ENCODE results near the gene GSG1.
"Not testable (repeated sequence)": the region's sequence is repeated elsewhere in the genome, so short reads cannot be mapped to it uniquely, and the experiment has no call there.

GSG1 gene

GRCh38 chr12:13052421-13052820 is 51.0 kb downstream of the GSG1 start:
- no peak for FAIRE-seq

GRCh38 chr12:13049816-13050215 is 53.7 kb downstream of the GSG1 start:
- FAIRE-seq, result no peak

GRCh38 chr12:13046964-13047363 is 56.5 kb downstream of the GSG1 start:
- peak; percentile 33 for FAIRE-seq

DNA sequence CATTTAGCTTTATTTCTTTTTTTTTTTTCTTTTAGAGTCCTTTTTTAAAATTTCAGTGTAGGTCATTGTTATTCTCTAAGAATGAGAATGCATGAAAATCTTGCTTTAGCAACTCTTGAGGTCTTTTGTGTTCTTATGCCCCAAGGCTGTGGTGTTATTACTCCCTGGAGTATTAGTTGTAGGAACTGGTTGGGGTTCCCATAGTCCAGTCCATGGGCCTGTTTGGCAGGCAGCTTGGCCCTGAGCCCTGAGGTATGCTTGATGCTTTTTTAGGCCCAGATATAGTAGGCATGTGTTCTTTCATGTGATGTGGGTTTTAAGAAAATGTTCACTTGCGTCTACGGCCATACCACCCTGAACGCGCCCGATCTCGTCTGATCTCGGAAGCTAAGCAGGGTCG is 57.7 kb downstream of the GSG1 start:
- FAIRE-seq, result no peak

DNA sequence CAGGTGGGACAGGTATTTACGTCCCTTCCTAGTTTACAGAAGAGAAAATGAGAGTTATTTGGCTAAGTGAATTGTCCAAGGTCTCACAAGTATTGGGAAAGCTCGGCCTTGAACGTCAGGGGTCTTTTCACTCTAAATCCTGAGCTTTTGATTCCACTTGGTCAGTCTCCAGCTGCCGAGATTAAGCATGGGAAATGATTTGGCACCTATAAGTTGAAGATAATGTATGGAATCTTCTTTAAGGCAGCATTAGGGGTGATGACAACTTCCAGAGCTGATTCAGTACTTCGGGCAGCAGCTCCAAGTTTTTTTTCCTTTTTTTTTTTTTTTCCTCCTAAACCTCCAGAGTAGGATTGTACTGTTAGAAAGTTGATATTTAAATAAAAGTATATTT is 58.6 kb downstream of the GSG1 start:
- no peak for FAIRE-seq

DNA sequence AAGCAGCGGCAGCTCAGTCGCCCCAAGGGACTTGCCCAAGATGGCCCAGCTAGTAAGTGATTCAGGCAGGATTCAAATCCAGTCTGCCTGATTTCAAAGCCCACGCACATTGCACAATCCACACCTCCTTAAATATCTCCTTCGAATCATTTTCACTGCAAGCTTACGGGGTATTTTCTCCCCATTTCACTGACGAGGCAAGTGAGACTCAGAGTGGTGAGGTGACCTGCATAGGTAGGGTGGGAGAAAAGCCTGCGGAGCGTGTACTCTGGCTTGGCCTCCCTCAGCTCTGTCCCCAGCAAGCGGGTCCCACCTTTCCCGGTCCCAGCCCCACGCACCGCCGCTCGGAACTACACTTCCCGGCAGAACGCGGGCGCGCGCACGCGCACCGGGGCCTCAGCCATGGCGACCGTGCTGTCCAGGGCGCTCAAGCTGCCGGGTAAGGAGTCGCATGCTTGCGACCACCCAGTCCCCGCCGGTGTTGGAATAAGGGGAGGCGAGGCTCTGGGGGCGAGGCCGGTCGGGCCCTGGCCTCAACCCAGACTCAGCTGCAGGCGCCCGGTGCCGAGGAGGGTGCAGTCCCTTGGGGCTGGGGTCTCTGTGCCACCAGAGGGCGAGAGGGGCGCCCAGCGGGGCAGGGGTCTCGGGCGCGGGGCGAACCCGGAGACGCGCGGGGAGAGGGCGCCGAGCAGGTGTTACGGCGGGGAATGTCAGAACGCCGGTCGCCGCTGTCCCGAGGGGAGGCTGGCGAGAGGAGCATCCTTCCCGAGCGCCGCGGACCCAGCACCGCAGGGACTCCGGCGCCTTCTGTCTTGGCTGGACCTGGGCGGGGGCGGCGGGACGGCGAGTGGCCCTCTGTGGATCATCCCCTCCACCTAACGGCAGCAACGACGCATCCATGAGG is 59.2 kb downstream of the GSG1 start, which contains the start of gene FAM234B:
Gene FAM234B, plus strand, starts transcription at position 380 of the 904 bp plus-strand sequence. Its CDS starts 23 bp downstream, at position 403.
- FAIRE-seq, result no peak

DNA sequence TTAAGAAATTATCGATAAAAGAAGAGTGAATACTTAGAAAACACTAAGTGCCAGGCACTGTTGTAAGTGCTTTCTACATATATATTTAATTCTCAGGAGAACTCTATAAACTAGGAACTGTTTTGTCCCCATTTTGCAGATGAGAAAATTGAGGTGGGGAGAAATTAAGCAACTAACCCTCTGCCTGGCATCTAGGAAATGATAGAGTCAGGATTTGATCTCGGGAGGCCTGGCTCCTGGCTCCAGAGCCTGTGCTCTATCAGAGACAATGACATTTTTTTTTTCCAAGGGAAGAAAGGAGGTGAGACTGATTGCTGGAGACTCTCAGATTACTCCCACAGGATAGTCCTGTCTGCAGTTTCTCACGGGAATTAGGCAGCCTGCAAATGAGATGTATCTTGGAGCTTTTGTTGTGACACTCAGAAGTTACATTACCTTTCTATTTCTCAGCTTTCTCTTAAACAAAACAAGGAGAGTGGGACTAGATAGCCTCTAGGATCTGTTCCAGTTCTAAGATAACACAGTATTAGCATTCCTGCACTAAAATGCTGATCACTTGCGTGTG is 60.7 kb downstream of the GSG1 start:
- no peak for FAIRE-seq

GRCh38 chr12:13041224-13041623 is 62.2 kb downstream of the GSG1 start:
- FAIRE-seq, result no peak

GRCh38 chr12:13039328-13039956 is 64.0 kb downstream of the GSG1 start:
- FAIRE-seq, result no peak

- no peak for FAIRE-seq
Measured at GRCh38 chr12:13038491-13039161, 64.8 kb downstream of the GSG1 start.

GRCh38 chr12:13036881-13037280 is 66.6 kb downstream of the GSG1 start:
- no peak for FAIRE-seq

DNA sequence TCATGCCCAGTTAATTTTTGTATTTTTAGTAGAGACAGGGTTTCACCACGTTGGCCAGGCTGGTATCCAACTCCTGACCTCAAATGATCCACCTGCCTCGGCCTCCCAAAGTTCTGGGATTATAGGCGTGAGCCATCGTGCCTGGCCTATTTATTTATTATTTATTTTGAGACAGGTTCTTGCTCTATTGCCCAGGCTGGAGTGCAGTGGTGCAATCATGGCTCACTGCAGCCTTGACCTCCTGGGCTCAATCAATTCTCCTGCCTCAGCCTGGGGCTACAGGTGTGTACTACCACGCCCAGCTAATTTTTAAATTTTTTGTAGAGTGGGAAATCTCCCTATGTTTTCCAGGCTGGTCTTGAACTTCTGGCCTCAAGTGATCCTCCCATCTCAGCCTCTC is 68.1 kb downstream of the GSG1 start:
- FAIRE-seq, result not testable (repeated sequence)

All from colon (tissue), 2 donors.